ENCODE measurements around the gene ABHD17A. TPM values are rescaled to one million over a fixed set of nuclear protein-coding genes. Genes with fewer than 3 reads are reported as not detected.
A peak's percentile ranks its signal among the peaks of the same experiment; 100 is the strongest.

The ABHD17A gene
- total RNA-seq, 1 donor from 2014 or later, result 62.0 TPM

DNA sequence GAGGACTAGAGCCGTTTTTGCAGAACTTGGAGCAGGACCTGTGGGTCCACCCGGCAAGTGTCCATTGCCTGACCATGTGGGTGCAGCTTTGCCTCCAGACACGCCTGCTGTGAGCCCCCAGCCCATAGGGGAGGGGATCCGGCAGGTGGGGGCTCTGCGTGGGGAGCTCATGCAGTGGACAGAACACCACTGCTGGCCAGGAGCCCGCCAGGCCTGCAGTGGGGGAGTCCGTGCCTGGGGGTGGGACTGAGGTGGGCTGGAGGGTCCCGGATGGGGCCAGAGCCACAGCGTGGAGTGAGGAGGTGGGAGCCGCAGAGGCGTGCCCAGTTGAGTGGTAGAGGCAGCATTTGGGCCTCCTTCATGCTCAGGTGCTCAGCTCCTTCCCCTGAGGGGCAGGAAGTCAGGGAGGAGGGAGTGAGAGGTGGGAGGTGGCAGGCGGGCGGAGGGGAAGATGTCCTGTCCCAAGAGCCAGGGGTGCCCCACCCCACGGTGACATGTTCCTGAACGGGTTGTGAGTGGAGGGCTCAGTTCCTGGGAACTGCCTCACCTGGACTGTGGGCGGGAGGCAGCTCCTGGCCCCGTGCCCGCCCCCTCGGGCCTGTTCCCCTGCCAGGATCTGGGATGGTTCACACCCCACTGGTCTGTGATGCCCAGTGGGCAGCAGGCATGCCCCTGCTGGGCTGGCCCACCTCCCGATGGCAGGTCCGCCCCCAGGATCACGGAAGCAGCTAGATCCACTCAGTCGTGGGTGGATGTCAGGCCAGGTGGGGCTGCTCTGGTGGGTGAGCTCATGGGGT lies 28.7 kb upstream of the ABHD17A start:
- H3K27ac Mint-ChIP-seq, result no peak overlapping the region
- H3K4me1 Mint-ChIP-seq, result peaks cover 8% of the 10 kb centered on the region
- H3K9me3 Mint-ChIP-seq, result no peaks in the 10 kb centered on the region
- TF ChIP-seq, protein P1, sequence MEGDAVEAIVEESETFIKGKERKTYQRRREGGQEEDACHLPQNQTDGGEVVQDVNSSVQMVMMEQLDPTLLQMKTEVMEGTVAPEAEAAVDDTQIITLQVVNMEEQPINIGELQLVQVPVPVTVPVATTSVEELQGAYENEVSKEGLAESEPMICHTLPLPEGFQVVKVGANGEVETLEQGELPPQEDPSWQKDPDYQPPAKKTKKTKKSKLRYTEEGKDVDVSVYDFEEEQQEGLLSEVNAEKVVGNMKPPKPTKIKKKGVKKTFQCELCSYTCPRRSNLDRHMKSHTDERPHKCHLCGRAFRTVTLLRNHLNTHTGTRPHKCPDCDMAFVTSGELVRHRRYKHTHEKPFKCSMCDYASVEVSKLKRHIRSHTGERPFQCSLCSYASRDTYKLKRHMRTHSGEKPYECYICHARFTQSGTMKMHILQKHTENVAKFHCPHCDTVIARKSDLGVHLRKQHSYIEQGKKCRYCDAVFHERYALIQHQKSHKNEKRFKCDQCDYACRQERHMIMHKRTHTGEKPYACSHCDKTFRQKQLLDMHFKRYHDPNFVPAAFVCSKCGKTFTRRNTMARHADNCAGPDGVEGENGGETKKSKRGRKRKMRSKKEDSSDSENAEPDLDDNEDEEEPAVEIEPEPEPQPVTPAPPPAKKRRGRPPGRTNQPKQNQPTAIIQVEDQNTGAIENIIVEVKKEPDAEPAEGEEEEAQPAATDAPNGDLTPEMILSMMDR (IDR thresholded peaks at IDR 0.05; ENCODE audit: unreplicated experiment), result no peak
- H3K4me3 Mint-ChIP-seq, result no peak overlapping the region
- no peaks in the 10 kb centered on the region for H3K27me3 Mint-ChIP-seq (ENCODE audit: low read depth)
- no peak for DNase-seq (ENCODE audit: low spot score in 2 of 2, unreplicated experiment in 2 of 2)
- H3K36me3 Mint-ChIP-seq, result peaks cover 16% of the 10 kb centered on the region

DNA sequence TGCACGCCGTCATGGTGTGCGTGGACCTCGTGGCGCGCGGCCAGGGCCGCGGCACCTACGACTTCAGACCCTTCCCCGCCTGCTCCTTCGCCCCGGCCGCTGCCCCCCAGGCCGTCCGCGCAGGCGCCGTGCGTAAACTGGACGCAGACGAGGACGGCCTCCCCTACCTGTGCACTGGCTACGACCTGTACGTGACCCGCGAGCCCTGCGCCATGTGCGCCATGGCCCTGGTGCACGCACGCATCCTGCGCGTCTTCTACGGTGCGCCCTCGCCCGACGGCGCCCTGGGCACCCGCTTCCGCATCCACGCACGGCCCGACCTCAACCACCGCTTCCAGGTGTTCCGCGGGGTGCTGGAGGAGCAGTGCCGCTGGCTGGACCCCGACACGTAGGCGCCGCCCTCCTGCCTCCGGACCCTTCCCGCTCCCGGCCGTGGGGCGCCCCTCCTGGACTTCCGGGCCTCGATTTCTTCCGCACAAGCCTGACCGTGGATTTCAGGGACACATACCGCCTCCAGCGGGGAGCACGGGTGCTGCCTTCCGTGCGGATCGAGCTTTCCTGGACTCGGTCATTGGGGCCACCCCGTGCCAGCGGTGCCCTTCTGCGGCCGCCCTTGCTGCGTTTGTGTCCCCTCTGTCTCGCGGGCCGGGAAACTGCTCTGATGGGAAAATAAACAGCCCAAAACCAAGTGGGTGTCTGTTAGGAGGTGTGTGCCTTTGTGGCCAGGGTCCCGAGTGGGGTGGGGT lies 27.6 kb upstream of the ABHD17A start:
- DNase-seq (ENCODE audit: low spot score in 2 of 2, unreplicated experiment in 2 of 2), result no peak
- H3K4me3 Mint-ChIP-seq, result no peak overlapping the region
- no peaks in the 10 kb centered on the region for H3K27me3 Mint-ChIP-seq (ENCODE audit: low read depth)
- peaks cover 13% of the 10 kb centered on the region for H3K36me3 Mint-ChIP-seq
- no peaks in the 10 kb centered on the region for H3K9me3 Mint-ChIP-seq
- TF ChIP-seq, protein P1 (IDR thresholded peaks at IDR 0.05; ENCODE audit: unreplicated experiment), result no peak
- no peak overlapping the region for H3K27ac Mint-ChIP-seq
- peaks cover 8% of the 10 kb centered on the region for H3K4me1 Mint-ChIP-seq

DNA sequence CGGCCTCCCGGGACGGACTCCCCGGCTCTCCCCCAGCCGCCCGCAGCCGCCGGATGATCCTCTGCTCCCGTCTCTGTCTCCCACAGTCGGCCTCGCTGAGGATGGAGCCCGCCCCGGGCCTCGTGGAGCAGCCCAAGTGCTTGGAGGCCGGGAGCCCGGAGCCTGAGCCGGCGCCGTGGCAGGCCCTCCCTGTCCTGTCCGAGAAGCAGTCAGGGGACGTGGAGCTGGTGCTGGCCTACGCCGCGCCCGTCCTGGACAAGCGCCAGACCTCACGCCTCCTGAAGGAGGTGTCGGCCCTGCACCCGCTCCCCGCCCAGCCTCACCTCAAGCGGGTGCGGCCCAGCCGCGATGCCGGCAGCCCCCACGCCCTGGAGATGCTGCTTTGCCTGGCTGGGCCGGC lies 26.7 kb upstream of the ABHD17A start:
- Mint-ChIP-seq H3K27ac (no peak overlapping the region), H3K27me3 (ENCODE audit: low read depth) (no peaks in the 10 kb centered on the region), H3K36me3 (peaks cover 9% of the 10 kb centered on the region), H3K4me3 (no peak overlapping the region), H3K9me3 (no peaks in the 10 kb centered on the region), H3K4me1 (peaks cover 8% of the 10 kb centered on the region)
- no peak for DNase-seq (ENCODE audit: low spot score in 2 of 2, unreplicated experiment in 2 of 2)
- TF ChIP-seq, protein P1 (IDR thresholded peaks at IDR 0.05; ENCODE audit: unreplicated experiment), result no peak

DNA sequence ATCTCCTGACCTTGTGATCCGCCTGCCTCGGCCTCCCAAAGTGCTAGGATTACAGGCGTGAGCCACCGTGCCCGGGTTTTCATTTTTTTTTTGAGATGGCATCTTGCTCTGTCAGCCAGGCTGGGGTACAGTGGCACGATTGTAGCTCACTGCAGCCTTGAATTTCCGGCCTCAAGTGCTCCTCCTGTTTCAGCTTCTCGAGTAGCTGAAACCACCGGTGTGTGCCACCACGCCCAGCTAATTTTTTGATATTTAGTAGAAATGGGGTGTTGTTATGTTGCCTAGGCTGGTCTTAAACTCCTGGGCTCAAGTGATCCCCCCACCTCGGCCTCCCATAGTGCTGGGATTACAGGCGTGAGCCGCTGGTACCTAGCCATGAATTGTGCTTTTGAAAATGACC lies 25.8 kb upstream of the ABHD17A start:
- Mint-ChIP-seq H3K36me3 (peaks cover 9% of the 10 kb centered on the region), H3K27me3 (ENCODE audit: low read depth) (no peaks in the 10 kb centered on the region), H3K4me1 (peaks cover 8% of the 10 kb centered on the region), H3K4me3 (no peak overlapping the region), H3K9me3 (no peaks in the 10 kb centered on the region), H3K27ac (no peak overlapping the region)
- TF ChIP-seq, protein P1 (IDR thresholded peaks at IDR 0.05; ENCODE audit: unreplicated experiment), result no peak
- DNase-seq (ENCODE audit: low spot score in 2 of 2, unreplicated experiment in 2 of 2), result no peak

DNA sequence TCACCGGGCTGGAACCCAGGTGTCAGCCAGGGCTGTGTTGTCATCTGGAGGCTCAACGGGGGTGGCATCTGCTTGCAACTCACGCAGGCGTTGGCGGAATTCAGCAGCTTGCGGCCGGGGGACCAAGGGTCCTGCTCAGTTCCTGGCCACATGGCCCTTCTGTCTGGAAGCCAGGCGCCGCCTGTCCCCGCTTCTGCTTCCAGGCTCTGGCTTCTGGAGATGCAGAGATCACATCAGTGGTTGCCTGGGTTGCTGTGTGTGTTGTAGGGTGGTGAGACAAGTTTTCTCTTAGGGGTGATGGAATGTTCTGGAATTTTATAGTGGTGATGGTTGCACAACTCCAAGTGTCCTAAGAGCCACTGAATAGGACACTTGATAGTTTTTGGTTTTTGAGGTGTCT lies 24.9 kb upstream of the ABHD17A start:
- DNase-seq (ENCODE audit: low spot score in 2 of 2, unreplicated experiment in 2 of 2), result no peak
- H3K36me3 Mint-ChIP-seq, result peaks cover 9% of the 10 kb centered on the region
- no peak overlapping the region for H3K4me3 Mint-ChIP-seq

More for the DNA sequence above, 24.9 kb upstream of the ABHD17A start:
- H3K9me3 Mint-ChIP-seq, result no peaks in the 10 kb centered on the region
- H3K27ac Mint-ChIP-seq, result peak overlapping the region; percentile 41
- TF ChIP-seq, protein P1 (IDR thresholded peaks at IDR 0.05; ENCODE audit: unreplicated experiment), result no peak
- H3K27me3 Mint-ChIP-seq (ENCODE audit: low read depth), result no peaks in the 10 kb centered on the region
- H3K4me1 Mint-ChIP-seq, result peaks cover 13% of the 10 kb centered on the region

Data from mesothelial cell of epicardium (in vitro differentiated cells).